HEK293 (cell line): ENCODE data around the gene KBTBD13.

Experiments
- CTCF ChIP-seq: fragments of 450-650 bp; formaldehyde crosslinking; IDR thresholded peaks from 2 replicates; pipeline ENCODE4 v1.5.1; 2016; ENCODE audit warnings: missing biosample characterization, missing genetic modification characterization
- REST ChIP-seq: fragments of 450-650 bp; formaldehyde crosslinking; IDR thresholded peaks from 2 replicates; pipeline ENCODE4 v1.5.1; 2016; ENCODE audit warnings: missing biosample characterization, missing genetic modification characterization
- SALL2 ChIP-seq: fragments of 450-650 bp; formaldehyde crosslinking; IDR thresholded peaks from 2 replicates; pipeline ENCODE4 v1.5.0; 2017; ENCODE audit warnings: missing biosample characterization, mild to moderate bottlenecking, missing genetic modification characterization, borderline replicate concordance
- ZBTB11 ChIP-seq: fragments of 450-650 bp; formaldehyde crosslinking; conservative IDR thresholded peaks from 2 replicates; pipeline ENCODE4 v1.5.1; 2016; ENCODE audit warnings: low read depth, missing biosample characterization, missing genetic modification characterization
- ZBTB6 ChIP-seq: fragments of 450-650 bp; formaldehyde crosslinking; IDR thresholded peaks from 2 replicates; pipeline ENCODE4 v1.5.1; 2017; ENCODE audit warnings: missing biosample characterization, missing genetic modification characterization
- ZNF138 ChIP-seq: fragments of 450-650 bp; formaldehyde crosslinking; IDR thresholded peaks from 2 replicates; pipeline ENCODE4 v1.5.1; 2016; ENCODE audit warnings: missing biosample characterization, missing genetic modification characterization, borderline replicate concordance
- ZNF311 ChIP-seq: fragments of 450-650 bp; formaldehyde crosslinking; IDR thresholded peaks from 2 replicates; pipeline ENCODE4 v1.5.1; 2017; ENCODE audit warnings: missing biosample characterization, missing genetic modification characterization, borderline replicate concordance
- ZNF654 ChIP-seq: fragments of 450-650 bp; formaldehyde crosslinking; IDR thresholded peaks from 2 replicates; pipeline ENCODE4 v1.5.1; 2016; ENCODE audit warnings: low read depth, missing biosample characterization, missing genetic modification characterization

- no peak for TF ChIP-seq ZBTB11 (tag by site-specific recombination)
- TF ChIP-seq ZNF138 (tag by site-specific recombination): no peak
- TF ChIP-seq CTCF (tag by site-specific recombination): no peak
- TF ChIP-seq REST (tag by site-specific recombination): no peak
- TF ChIP-seq ZBTB6 (tag by site-specific recombination): no peak
- no peak for TF ChIP-seq SALL2 (tag by site-specific recombination)
- no peak for TF ChIP-seq ZNF311
- no peak for TF ChIP-seq ZNF654 (tag by site-specific recombination)
Observed at GRCh38 chr15:65097651-65098263, 21.2 kb downstream of the KBTBD13 start.
